Caco-2 (cell line): ENCODE results near the gene SCN7A. TPM values are rescaled to one million over a fixed set of nuclear protein-coding genes. Genes with fewer than 3 reads are reported as not detected.
A peak's percentile ranks its signal among the peaks of the same experiment; 100 is the strongest.

ENCODE experiments used
- Bru-seq: library from RNA; stranded (reverse); fragments of 400-500 nt; gene quantifications from one replicate; lab custom pipeline; 2021; lab: Mats Ljungman, UMichigan
- BruChase-seq, 2 experiments: library from RNA; stranded (reverse); fragments of 400-500 nt; gene quantifications; one replicate each; lab custom pipeline; 2021; lab: Mats Ljungman, UMichigan
- BruUV-seq: library from RNA; stranded (reverse); fragments of 400-500 nt; replicated peaks from 2 replicates; lab custom pipeline; 2021; lab: Mats Ljungman, UMichigan
- CTCF ChIA-PET: fragments of 300-600 bp; sonication (Branson Sonifier 250); formaldehyde crosslinking; loops from one replicate; lab custom pipeline; 2022; ENCODE audit warnings: antibody characterized with exemption; lab: Charles Lee
- POLR2A ChIA-PET: fragments of 300-600 bp; sonication (Branson Sonifier 250); formaldehyde crosslinking; loops from one replicate; lab custom pipeline; 2022; ENCODE audit warnings: antibody characterized with exemption; lab: Charles Lee
- DNase-seq, 2 experiments: peaks; one replicate each; pipeline versions ENCODE4 v3.0.0 to v3.0.0-alpha.2; 2020 to 2022
- H3K27me3 ChIP-seq: replicated peaks from 2 replicates; pipeline ENCODE4 v1.6.0; 2011; ENCODE audit warnings: low read length; ENCODE audit not compliant: control insufficient read depth, insufficient read depth
- H3K36me3 ChIP-seq: 2 replicates; pipeline ENCODE4 v1.5.1; 2011; ENCODE audit warnings: low read length; ENCODE audit not compliant: control insufficient read depth, insufficient read depth
- H3K4me1 ChIP-seq: fragments of 250-450 bp; sonication (Bioruptor Pico); 2 replicates; pipeline ENCODE4 v1.5.1; 2020; ENCODE audit warnings: mild to moderate bottlenecking
- H3K4me3 ChIP-seq: 2 replicates; pipeline ENCODE4 v1.5.1; 2011; ENCODE audit warnings: low read depth, mild to moderate bottlenecking, control low read depth, low read length
- H3K9me3 ChIP-seq: fragments of 250-450 bp; sonication (Bioruptor Pico); 2 replicates; pipeline ENCODE4 v1.5.1; 2020; ENCODE audit warnings: mild to moderate bottlenecking, moderate library complexity
- H3K27ac Mint-ChIP-seq: one replicate; pipeline ENCODE4 v1.8.0; 2022; ENCODE audit warnings: mixed read lengths; ENCODE audit not compliant: unreplicated experiment
- H3K27me3 Mint-ChIP-seq: one replicate; pipeline ENCODE4 v1.8.0; 2022; ENCODE audit warnings: mixed read lengths; ENCODE audit not compliant: insufficient read depth, unreplicated experiment
- H3K36me3 Mint-ChIP-seq: one replicate; pipeline ENCODE4 v1.8.0; 2022; ENCODE audit warnings: mild to moderate bottlenecking, mixed read lengths; ENCODE audit not compliant: insufficient read depth, unreplicated experiment
- H3K4me1 Mint-ChIP-seq: one replicate; pipeline ENCODE4 v1.8.0; 2022; ENCODE audit warnings: low read depth, mixed read lengths; ENCODE audit not compliant: unreplicated experiment
- H3K4me3 Mint-ChIP-seq: one replicate; pipeline ENCODE4 v1.8.0; 2022; ENCODE audit warnings: mild to moderate bottlenecking, moderate library complexity, mixed read lengths; ENCODE audit not compliant: unreplicated experiment
- H3K9me3 Mint-ChIP-seq: one replicate; pipeline ENCODE4 v1.8.0; 2022; ENCODE audit warnings: mixed read lengths; ENCODE audit not compliant: unreplicated experiment
- intact Hi-C: fragments of 100-400 bp; cut with micrococcal nuclease; formaldehyde crosslinking; loops from one replicate; pipeline ENCODE4 v1.10.0; 2022; ENCODE audit not compliant: unreplicated experiment
- long read RNA-seq: library from polyadenylated mRNA; stranded (forward); transcript quantifications from one replicate; pipeline ENCODE4 v2.0.0, GENCODE V29; 2022
- total RNA-seq: library from RNA; stranded (reverse); gene quantifications from 2 replicates; pipeline ENCODE4 v1.2.3, GENCODE V29; 2022
- TF ChIP-seq, protein P1 (sequence below), 2 experiments: fragments of 200-600 bp in 1 of 2; IDR thresholded peaks; 1 replicate in 1 of 2; 2 replicates in 1 of 2; pipeline versions ENCODE4 v1.5.1 to v1.8.0; 2011 to 2022; ENCODE audit warnings: antibody characterized with exemption in 1 of 2, control low read depth in 1 of 2, inconsistent platforms in 1 of 2, low read depth in 1 of 2, low read length in 1 of 2, mild to moderate bottlenecking in 1 of 2, moderate library complexity in 1 of 2; ENCODE audit not compliant: insufficient read depth in 1 of 2, severe bottlenecking in 1 of 2, unreplicated experiment in 1 of 2

Gene SCN7A
- total RNA-seq (0.23 and 0.27 TPM in 2 replicates), Bru-seq, nascent RNA (percentile 25 among the genes with signal in this experiment), BruChase-seq, experiment 1, labeled RNA remaining after a 2-hour chase (percentile 30 among the genes with signal in this experiment), BruChase-seq, experiment 2, labeled RNA remaining after a 6-hour chase (percentile 24 among the genes with signal in this experiment)
- long read RNA-seq = 0 reads

DNA sequence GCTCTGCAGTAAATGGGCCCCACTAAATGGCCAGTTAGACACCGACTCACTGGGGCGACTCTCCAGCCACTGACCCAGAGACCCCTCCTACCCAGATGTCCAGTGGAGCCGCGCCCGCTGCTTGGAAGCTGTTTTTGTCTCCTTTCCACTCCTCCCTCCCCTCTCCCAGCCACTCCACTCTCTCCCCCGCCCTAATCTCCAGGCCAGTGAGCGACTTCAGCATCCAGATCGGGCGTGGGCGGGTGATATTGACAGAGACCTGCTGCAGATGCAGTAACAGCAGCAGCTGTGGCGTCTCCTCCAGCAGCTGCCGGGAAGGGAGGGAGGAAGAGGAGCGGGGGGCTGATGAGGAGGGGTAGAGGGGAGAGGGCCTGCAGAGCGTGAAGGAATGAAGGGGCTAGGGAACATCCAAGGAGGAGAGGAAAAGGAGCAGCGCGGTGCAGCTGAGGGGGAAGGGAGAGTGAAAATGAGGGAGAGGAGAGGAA lies at the start of gene SCN7A:
Gene SCN7A, minus strand, starts transcription at position 110 of the 485 bp plus-strand sequence. CDS start 16,553 bp downstream, outside the sequence.
- Mint-ChIP-seq H3K36me3 (no peaks in the 10 kb centered on the region), H3K27ac (no peak within 1 kb of the TSS), H3K4me3 (peak within 1 kb of the TSS; percentile 66), H3K4me1 (peaks cover 7% of the 10 kb centered on the region), H3K9me3 (no peaks in the 10 kb centered on the region), H3K27me3 (peaks cover 4% of the 10 kb centered on the region)
- peaks cover 7% of the 10 kb centered on the region for H3K4me1 ChIP-seq
- ChIA-PET CTCF (no interaction called here), POLR2A (no interaction called here)
- no peaks in the 10 kb centered on the region for H3K9me3 ChIP-seq
- intact Hi-C loops = loop anchor here (5.0 kb wide), 1 partner anchor 177 kb away; no protein-coding TSS in a partner anchor
- TF ChIP-seq, protein P1, sequence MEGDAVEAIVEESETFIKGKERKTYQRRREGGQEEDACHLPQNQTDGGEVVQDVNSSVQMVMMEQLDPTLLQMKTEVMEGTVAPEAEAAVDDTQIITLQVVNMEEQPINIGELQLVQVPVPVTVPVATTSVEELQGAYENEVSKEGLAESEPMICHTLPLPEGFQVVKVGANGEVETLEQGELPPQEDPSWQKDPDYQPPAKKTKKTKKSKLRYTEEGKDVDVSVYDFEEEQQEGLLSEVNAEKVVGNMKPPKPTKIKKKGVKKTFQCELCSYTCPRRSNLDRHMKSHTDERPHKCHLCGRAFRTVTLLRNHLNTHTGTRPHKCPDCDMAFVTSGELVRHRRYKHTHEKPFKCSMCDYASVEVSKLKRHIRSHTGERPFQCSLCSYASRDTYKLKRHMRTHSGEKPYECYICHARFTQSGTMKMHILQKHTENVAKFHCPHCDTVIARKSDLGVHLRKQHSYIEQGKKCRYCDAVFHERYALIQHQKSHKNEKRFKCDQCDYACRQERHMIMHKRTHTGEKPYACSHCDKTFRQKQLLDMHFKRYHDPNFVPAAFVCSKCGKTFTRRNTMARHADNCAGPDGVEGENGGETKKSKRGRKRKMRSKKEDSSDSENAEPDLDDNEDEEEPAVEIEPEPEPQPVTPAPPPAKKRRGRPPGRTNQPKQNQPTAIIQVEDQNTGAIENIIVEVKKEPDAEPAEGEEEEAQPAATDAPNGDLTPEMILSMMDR (IDR thresholded peaks at IDR 0.05; ENCODE audit: insufficient read depth in 1 of 2, low read depth in 1 of 2, low read length in 1 of 2, severe bottlenecking in 1 of 2, unreplicated experiment in 1 of 2) = no peak
- no peaks in the 10 kb centered on the region for H3K36me3 ChIP-seq
- peak; percentile 39 to 58 for DNase-seq
- no peak within 1 kb of the TSS for H3K4me3 ChIP-seq
- BruUV-seq = no TSS peak
- H3K27me3 ChIP-seq = no peaks in the 10 kb centered on the region

DNA sequence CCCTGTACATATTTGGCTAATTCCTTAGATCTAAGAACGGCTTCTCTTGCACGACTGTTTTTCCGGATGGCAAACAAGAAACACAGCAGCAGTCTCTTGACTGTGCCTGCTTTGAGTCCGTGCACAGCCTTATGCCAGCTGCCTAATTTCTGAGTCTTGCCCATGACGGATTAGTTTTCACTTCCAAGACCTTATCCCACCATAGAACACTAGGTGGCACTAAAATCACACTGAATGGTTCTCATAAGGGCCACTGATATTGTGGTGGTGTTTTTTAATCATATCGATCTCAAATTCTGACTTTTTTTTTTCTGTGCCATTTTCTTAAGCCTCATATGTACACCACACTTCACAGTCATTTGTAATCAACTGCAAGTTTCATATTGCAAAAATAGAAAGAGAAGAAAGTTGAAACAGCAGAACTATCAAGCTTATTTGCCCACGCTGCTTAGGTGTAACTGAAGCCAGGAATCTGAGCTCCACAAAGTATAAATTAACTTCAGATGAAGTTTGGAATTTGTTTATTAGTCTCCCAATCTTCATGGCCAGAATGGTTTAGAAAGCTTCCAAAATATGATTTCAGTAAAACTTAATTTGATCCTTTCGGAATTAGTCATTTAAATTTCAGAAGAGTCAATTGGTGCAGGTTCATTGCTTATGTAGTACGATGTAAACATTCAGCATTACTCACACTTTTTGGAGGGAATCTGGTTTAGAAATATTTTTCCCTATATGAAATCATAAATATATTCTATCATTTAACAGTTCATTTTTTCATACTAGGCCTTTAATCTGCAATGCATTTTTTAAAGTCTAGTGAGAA lies 45.5 kb upstream of the SCN7A start:
- no peaks in the 10 kb centered on the region for H3K9me3 Mint-ChIP-seq
- intact Hi-C loops = loop anchor here (1.0 to 5.0 kb wide), 5 partner anchors 356 to 1579 kb away; no protein-coding TSS in a partner anchor
- H3K27me3 ChIP-seq = no peaks in the 10 kb centered on the region
- H3K27me3 Mint-ChIP-seq = no peaks in the 10 kb centered on the region
- BruUV-seq = no TSS peak
- POLR2A ChIA-PET = no interaction called here
- no peaks in the 10 kb centered on the region for H3K9me3 ChIP-seq
- H3K27ac Mint-ChIP-seq = no peak overlapping the region
- H3K4me1 Mint-ChIP-seq = no peaks in the 10 kb centered on the region
- CTCF ChIA-PET = interaction anchor here (0.7 to 1.0 kb wide), 4 partner anchors 9 to 1579 kb away, joined by 3 read pairs; no protein-coding TSS in a partner anchor
- H3K36me3 ChIP-seq = no peaks in the 10 kb centered on the region
- H3K4me3 Mint-ChIP-seq = no peak overlapping the region
- DNase-seq = peak in 1 of 2 experiments; percentile 63
- no peak overlapping the region for H3K4me3 ChIP-seq
- TF ChIP-seq, protein P1 (IDR thresholded peaks at IDR 0.05; ENCODE audit: insufficient read depth in 1 of 2, low read depth in 1 of 2, low read length in 1 of 2, severe bottlenecking in 1 of 2, unreplicated experiment in 1 of 2) = peak; percentile 79 to 80
- no peaks in the 10 kb centered on the region for H3K4me1 ChIP-seq
- no peaks in the 10 kb centered on the region for H3K36me3 Mint-ChIP-seq

DNA sequence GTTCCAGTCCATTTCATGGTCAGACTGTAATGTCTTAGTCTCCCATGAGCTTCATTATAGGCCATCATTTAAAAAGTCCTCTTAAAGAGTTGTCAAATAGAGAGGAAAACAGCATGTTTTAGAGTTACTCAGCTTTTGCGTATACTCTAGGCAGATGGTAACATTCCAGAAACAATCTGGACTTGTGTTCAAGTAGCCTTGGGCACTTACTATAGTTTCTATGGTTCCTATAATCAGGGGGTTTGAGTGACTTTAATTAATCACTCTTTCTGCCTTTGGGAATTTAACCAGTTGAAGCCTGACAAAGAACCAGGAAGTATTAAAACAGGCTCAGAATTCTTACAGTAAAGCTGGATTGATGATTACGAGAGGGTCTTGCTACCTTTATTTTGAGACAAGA lies 42.1 kb upstream of the SCN7A start:
- H3K27ac Mint-ChIP-seq = no peak overlapping the region
- no peak overlapping the region for H3K4me3 Mint-ChIP-seq
- H3K36me3 ChIP-seq = no peaks in the 10 kb centered on the region
- intact Hi-C loops = loop anchor here (5.0 kb wide), 1 partner anchor 591 kb away; no protein-coding TSS in a partner anchor
- H3K4me1 Mint-ChIP-seq = no peaks in the 10 kb centered on the region
- POLR2A ChIA-PET = no interaction called here
- TF ChIP-seq, protein P1 (IDR thresholded peaks at IDR 0.05; ENCODE audit: insufficient read depth in 1 of 2, low read depth in 1 of 2, low read length in 1 of 2, severe bottlenecking in 1 of 2, unreplicated experiment in 1 of 2) = no peak
- no peaks in the 10 kb centered on the region for H3K27me3 ChIP-seq
- no TSS peak for BruUV-seq
- no peaks in the 10 kb centered on the region for H3K9me3 ChIP-seq
- no peak for DNase-seq
- no peaks in the 10 kb centered on the region for H3K36me3 Mint-ChIP-seq
- no peaks in the 10 kb centered on the region for H3K9me3 Mint-ChIP-seq
- no peaks in the 10 kb centered on the region for H3K4me1 ChIP-seq
- H3K27me3 Mint-ChIP-seq = peaks cover 5% of the 10 kb centered on the region
- no peak overlapping the region for H3K4me3 ChIP-seq
- CTCF ChIA-PET = no interaction called here
